GM19467 (cell line): ENCODE data around the gene DLL1.
"Not testable (repeated sequence)": the region's sequence is repeated elsewhere in the genome, so short reads cannot be mapped to it uniquely, and the experiment has no call there.

Experiments used
- ATAC-seq: cut with Tn5 transposase; IDR thresholded peaks from one replicate; pipeline ENCODE4 v1.9.1; 2021; ENCODE audit warnings: mild to moderate bottlenecking, moderate library complexity; ENCODE audit not compliant: unreplicated experiment

The DLL1 gene

GRCh38 chr6:170290296-170291128, at the start of gene DLL1:
DLL1 (minus strand) TSS chr6:170291078; CDS start chr6:170290139, 939 bp downstream.
- ATAC-seq: no peak

- ATAC-seq: not testable (repeated sequence)
Observed at GRCh38 chr6:170335199-170335598, 44.3 kb upstream of the DLL1 start.

- no peak for ATAC-seq
Observed at GRCh38 chr6:170329321-170329720, 38.4 kb upstream of the DLL1 start.

GRCh38 chr6:170317718-170318117, 26.8 kb upstream of the DLL1 start:
- no peak for ATAC-seq

- no peak for ATAC-seq
Observed at GRCh38 chr6:170317076-170317475, 26.2 kb upstream of the DLL1 start.

- no peak for ATAC-seq
Observed at GRCh38 chr6:170316071-170316470, 25.2 kb upstream of the DLL1 start.

GRCh38 chr6:170314983-170315382, 24.1 kb upstream of the DLL1 start:
- ATAC-seq: no peak

GRCh38 chr6:170313716-170314295, 22.9 kb upstream of the DLL1 start:
- ATAC-seq: no peak

GRCh38 chr6:170312876-170313275, 22.0 kb upstream of the DLL1 start:
- no peak for ATAC-seq

- no peak for ATAC-seq
Observed at GRCh38 chr6:170311696-170312095, 20.8 kb upstream of the DLL1 start.

GRCh38 chr6:170308761-170309160, 17.9 kb upstream of the DLL1 start:
- no peak for ATAC-seq

- ATAC-seq: no peak
Observed at GRCh38 chr6:170307080-170307545, 16.2 kb upstream of the DLL1 start.

GRCh38 chr6:170306324-170307079, 15.6 kb upstream of the DLL1 start, which contains the start of gene FAM120B:
FAM120B (plus strand) TSS chr6:170306758; CDS start chr6:170317391, 10,633 bp downstream.
- ATAC-seq: peak; percentile 99

- no peak for ATAC-seq
Observed at GRCh38 chr6:170305805-170306323, 15.0 kb upstream of the DLL1 start.

- ATAC-seq: no peak
Observed at GRCh38 chr6:170301184-170301583, 10.3 kb upstream of the DLL1 start.

- no peak for ATAC-seq
Observed at GRCh38 chr6:170298688-170299087, 7.8 kb upstream of the DLL1 start.

- ATAC-seq: no peak
Observed at GRCh38 chr6:170297576-170298330, 6.9 kb upstream of the DLL1 start.

GRCh38 chr6:170296746-170297575, 6.1 kb upstream of the DLL1 start:
- ATAC-seq: no peak

GRCh38 chr6:170296423-170296745, 5.5 kb upstream of the DLL1 start:
- no peak for ATAC-seq
